Right ventricle myocardium superior (tissue), 1 donor: ENCODE measurements around the gene TOM1L2. TPM values are rescaled to one million over a fixed set of nuclear protein-coding genes. Genes with fewer than 3 reads are reported as not detected.
A peak's percentile ranks its signal among the peaks of the same experiment; 100 is the strongest.

Experiments used
- ATAC-seq: fragments of 200-7000 bp; cut with Tn5 transposase; one replicate; pipeline ENCODE4 v1.9.1; 2020; ENCODE audit warnings: mild to moderate bottlenecking; ENCODE audit not compliant: poor library complexity
- DNase-seq: peaks from one replicate; pipeline ENCODE4 v3.0.0-alpha.2; 2020
- intact Hi-C: fragments of 100-400 bp; cut with DNase I; formaldehyde crosslinking; loops from one replicate; pipeline ENCODE4 v1.11.2; 2022
- total RNA-seq: library from RNA; stranded (reverse); fragmentation: NEBNext Ultra II Directional; extraction: Animal tissue kit (Norgen Biotek cat#: 25700); gene quantifications from one replicate; pipeline ENCODE4 v1.2.1, GENCODE V29; 2021
- donor health status: DM: no; HTN: yes; CAD: no; lungs with severe emphysema.

TOM1L2 gene
- total RNA-seq, 1 donor from 2014 or later: 253 TPM

DNA sequence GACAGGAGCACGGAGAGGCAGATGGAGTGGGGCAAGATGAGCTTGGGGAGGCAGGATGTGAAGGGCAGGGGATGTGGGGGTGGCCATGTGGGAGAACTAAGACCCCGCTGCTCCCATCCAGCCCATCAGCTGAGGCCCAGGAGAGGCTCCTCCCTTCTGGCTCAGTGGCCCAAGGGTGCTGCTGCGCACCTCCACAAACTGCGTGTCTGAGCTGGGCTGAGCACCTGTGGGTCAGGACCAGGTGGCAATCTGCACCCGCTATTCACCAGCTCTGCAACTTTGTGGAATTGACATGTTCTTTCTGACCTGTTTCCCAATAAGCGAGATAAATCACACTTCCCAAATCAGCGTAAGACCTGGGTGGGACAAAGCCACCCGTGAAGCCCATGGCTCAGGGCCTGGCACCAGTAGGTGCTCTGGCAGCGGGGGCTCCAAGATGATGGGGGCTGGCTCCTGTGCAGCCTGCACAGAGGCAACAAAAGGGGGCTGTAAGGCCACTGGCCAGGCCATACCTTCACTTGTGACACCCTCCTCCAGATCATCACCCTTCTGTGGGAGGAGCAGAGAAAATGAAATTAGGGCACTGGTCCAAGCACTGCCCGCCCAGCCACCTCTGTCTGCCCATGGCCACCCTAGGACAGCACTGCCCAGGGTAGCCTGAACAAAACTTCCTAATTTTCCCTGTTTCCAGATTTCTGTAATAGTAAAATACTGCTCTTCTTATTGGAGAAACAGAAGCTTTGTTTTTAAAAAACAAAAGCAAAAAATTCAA lies 123.7 kb downstream of the TOM1L2 start:
- intact Hi-C loops: no loop called here
- ATAC-seq (no peak), DNase-seq (no peak)

DNA sequence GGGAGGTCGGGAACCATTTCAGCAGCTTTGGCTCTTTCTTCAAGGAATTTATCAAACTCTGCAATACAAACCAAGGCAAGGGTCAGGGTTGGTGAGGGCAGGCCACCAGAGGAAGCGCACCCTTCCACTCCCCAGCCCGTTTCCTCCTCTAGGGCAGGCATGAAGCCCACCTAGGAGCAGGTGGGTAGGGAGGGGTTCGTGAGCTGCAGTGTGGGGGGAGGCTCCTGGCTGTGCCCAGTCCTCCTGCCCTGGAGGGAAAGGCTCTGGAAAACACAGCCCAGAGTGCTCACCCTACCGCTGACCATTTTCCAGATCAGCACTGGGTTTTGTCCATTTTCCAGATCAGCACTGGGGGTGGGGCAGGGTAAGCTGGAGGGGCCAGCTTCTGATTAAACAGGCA lies 124.5 kb downstream of the TOM1L2 start:
- intact Hi-C loops: no loop called here
- ATAC-seq: no peak
- no peak for DNase-seq

DNA sequence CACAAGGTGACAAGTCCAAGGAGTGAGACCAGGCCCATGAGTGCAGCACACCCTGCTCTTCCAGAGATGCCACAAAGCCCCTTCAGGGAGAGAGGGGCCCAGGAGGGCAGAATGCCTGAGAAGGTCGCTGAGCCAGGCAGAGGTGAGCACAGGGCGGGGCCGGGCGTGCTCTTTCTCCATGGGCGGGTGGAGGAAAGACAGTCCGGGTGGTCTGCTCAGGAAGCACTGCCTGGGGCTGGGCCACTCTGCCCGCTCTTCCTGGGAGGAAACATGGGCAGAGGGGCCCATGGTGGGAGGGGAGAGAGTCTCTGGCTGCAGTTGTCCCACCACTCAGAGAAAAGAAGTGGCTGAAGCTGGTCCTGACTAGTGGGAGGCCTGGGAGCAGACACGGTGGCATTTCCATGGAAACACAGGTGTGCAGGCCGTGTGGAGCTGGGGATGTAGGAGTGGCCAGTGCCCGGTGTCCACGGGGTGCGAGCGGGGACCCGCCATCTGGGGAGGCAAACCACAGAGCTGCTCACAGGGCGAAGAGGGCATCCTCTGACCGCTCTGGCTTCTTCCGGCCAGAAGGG lies 125.0 kb downstream of the TOM1L2 start:
- intact Hi-C loops: no loop called here
- ATAC-seq: no peak
- DNase-seq: no peak

DNA sequence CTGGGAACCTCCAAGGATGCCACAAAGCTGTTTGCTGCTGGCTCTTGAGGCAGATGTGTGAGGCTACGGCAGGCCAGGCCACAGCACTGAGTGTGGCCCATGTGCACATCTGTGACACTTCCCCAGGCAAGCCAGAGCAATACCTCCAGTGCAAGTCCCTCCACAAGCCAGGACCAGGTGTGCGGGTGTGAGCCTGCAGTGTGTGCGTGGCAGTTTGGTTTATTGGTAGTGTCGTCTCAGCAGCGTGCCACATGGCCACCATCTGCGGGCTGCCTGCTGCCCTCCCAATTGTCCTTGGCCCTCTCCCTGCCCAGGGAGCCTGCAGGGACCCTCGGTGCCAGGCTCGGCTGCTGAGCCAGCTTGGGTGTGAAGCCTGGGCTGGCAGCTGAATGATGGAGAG lies 125.6 kb downstream of the TOM1L2 start:
- DNase-seq (no peak), ATAC-seq (no peak)
- intact Hi-C loops: no loop called here

DNA sequence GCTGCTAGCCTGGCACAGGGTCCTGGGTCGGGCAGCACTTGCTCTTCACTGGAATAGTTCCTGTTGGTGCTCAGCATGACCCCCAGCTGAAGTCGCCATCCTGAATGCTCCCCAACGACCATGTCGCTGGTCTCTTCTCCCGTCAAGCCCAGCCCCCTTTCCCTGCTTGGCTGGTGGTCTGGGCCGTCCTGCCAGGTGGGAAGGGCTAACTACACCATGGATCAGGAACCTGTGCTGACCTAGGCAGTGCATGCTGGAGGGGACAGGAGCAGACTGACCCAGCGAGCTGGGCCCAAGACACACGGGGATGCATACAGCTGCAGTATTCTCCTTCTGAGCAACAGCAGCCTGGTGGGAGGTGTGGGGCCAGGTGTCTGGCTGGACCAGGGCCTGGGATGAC lies 126.2 kb downstream of the TOM1L2 start:
- intact Hi-C loops: no loop called here
- DNase-seq (no peak), ATAC-seq (no peak)

DNA sequence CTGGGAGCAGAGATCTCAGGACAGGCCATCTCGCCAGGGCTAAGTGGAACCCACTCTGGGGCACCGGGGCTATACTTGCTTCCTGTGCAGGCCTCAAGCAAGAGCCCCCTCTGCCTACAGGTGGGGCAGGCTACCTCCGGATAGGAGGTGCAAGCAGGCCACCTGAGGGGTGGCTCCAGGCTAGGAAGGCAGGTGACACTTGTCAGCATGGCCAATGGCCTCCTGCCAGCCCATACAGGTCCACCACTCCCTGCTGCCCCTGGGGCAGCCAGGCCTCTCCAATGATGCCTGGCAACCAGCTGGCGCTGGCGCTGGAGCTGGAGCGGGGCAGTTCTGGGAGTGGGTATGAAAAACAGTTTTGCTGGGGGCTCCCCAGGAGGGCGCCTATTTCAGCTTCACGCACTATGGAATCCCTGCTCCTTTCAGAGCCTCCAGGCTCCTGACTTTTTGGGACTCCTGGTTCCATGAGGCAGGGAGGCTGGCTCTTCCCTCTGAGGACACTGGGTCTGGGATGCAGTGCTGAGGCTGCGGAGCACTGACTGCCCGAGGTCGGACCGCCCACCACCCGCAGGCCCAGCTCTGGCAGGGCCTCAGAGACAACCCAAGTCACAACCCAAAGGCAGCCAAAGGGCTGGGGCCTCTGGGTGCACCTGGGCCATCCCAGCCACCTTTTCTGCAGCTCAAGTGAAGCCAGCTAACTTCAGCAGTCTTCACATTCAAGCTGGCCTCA lies 127.0 kb downstream of the TOM1L2 start:
- intact Hi-C loops: no loop called here
- DNase-seq (no peak), ATAC-seq (no peak)

DNA sequence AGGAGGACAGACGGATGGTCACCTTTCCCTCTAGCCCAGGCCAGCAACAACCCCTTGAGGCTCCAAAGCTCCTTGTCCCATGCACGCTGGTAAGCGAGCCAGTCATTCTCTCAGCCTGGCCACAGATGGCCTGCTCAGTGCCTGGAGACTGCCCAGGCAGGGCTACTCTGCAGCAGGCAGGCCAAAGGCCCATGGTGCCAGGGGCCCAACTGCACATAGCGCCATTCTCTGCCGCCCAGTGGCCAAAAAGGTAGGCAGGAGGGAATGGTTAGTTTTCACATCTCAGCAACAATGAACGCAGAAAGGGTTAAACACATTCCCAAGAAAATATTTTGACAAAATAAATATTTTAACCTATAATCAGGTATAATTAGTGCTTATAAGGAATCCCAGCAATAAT lies 127.7 kb downstream of the TOM1L2 start:
- ATAC-seq: no peak
- DNase-seq: no peak
- intact Hi-C loops: no loop called here

DNA sequence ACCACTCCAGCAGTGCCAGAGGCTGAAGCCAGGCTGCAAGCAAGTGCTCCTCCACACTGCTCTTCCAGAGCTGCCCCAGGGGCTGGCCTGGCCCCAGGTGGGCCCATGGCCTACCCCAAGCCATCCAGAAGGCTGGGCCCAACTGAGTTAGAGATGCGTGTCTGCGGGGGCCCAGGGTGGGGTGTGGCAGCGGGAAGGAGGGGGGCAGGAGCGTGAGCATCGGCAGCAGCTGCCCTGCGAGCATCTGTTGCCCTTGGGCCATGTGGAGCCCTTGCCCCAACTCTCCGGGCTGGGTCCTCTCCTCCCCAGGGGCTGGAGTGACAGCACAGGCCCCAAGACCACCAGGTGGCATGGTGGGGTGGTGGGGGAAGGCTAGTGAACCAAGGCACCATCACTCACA lies 128.1 kb downstream of the TOM1L2 start:
- intact Hi-C loops: no loop called here
- ATAC-seq (no peak), DNase-seq (no peak)

DNA sequence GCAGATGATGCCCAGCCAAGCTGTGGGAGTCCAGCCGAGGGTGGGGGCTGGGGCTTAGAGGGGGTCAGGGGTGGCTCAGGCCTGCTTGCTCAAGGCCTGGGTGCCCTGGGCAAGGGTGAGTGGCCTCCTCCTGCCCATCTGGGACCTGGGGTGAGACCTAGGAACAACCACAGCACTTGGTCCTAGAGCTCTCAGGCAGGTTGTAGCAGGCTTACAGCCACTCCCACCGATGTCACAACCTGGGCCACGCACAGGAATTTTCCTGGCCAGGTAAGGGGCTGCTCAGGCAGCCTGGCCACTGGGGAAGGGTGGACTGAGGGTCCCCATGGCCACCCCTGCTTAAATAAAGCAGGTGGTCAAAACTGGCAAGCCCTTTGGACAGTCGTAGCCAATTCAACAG lies 129.1 kb downstream of the TOM1L2 start:
- no peak for ATAC-seq
- intact Hi-C loops: no loop called here
- no peak for DNase-seq

DNA sequence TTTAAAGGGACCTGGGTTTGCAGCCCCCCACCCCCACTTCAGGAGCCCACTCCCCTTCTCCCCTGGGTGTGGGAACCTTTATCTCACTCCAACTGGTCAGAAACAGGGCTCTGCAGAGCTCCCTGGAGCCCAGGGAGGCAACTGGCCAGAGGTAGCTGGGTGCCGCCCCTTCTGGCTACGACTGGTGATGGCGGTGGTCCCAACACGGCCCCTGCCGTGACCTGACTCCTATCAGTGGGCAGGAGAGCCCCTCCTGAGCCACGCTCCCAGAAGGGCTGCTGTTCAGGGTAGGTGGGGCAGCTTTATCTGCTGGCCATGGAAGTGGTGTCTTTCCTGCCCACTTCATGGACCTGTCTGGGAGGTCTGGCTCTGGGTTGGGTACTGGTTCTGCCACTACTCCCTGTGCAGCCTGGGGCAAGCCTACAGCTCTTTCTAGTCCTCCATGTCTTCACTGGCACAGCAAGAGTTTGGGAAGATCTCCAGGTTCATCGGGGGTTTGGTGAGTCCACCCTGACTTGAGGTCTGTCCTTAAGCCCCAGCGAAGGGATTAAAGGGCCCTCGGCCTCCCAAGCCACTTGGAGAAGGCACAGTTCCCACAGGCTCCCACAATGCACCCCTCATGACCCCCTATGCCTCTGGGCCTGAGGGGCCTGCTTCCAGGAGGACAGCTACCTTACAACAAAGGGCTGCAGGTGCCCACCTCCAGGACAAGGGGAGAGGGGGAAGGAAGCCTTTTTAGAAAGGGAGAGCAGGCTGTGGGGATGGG lies 129.9 kb downstream of the TOM1L2 start:
- no peak for DNase-seq
- ATAC-seq: no peak
- intact Hi-C loops: no loop called here

DNA sequence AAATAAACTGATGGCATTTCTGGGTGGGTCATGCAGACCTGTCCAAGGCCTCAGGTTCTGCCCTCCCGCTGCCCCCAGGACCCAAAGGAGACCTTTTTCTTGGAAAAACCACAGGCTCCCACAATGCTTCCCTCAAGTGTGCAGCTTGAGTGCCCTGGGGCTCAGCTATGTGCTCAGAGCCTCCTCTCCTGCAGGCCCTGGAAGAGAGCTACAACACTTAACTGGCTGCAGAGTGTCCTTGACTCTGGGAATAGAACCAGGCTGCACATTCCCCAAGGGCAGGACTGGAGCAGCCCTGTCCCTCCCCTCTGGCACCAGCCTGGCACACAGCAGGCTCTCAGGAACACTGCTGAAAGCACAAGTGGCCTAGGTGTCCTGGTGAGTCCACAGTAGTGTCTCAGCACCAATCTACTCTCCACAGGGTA lies 130.6 kb downstream of the TOM1L2 start:
- ATAC-seq: peak; percentile 55
- intact Hi-C loops: no loop called here
- DNase-seq: peak; percentile 82

DNA sequence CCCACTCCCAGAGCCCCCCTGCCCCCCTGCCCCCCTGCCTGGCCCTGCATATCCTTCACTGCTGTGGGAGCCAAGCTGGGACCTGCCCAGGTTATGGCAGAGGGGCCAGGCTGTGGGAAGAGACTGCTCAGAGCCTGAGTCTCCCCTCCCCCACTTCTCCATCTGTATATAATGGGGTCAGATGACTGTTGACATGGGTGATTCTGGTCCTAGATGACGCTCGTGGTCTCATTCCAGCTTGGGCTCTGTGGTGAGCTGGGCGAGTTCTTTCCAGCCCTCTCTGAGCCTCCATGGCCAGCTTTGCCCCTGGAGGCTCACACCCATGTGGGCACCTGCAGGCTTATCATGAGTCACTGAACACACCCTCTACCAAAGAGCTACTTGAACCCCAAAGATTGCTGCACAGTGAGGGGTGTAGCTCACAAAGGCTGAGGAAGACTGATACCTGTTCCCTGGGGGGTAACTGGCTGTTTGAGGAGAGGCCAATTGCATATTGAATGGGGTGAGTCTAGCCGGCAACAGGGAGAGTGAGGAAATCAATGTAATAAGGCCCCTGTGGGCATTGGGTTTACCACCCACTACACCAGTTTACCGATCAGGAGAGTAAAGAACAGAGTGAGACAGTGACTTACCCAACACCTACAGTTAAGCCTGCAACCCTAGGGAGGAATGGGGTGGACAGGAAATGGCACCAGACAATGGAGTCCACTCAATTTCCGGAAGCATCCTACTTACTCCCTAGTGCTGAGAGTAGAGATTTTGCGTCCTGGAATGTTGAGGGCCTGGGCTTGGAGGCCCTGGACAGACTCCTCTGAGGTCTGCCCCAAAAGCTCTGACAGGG lies 131.2 kb downstream of the TOM1L2 start:
- intact Hi-C loops: no loop called here
- peak; percentile 0 for ATAC-seq
- DNase-seq: no peak

DNA sequence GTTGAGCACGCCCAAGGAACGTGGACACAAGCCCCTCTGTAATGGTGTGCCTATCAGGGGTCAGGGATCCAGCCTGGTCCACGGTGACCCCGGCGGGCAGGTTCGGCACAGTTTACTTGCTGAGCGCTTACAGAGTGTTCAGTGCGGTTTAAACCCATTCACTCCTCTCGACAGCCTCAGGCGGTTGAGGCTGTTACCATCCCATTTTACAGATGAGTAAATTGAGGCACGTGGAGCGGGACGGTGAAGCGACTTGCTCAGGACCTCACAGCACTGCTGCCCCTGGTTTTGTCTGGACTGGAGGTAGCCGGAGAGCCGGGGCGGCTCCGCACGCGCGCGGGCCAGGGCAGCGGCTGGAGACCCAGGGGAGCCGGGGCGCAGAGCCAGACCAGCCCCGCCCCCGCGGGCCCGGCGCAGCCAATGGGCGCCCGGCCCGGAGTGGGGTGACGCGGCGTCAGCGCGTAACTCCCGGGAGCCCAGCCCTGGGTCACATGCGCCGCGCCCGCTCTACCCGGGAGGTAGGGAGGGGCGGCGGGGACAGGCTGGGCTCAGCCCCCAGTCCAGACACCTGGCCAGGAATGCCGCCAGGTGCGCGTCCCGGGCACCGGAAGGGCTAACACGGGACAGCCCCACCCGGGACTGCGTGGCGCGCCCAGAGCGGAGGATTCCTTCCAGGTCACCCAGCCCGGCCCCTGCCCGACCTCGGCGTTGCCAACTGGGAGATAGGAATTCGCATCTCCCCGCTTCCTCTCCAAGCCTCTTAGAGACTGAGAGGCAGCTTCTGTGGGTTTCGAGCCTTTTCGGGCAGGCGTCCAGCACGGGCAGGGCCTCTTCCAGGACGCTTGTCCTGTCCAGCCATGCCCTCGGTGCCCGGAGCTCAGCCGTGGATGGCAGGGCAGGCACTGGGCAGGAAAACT lies 132.2 kb downstream of the TOM1L2 start:
- DNase-seq (peak; percentile 93), ATAC-seq (peak; percentile 73)
- intact Hi-C loops: no loop called here

DNA sequence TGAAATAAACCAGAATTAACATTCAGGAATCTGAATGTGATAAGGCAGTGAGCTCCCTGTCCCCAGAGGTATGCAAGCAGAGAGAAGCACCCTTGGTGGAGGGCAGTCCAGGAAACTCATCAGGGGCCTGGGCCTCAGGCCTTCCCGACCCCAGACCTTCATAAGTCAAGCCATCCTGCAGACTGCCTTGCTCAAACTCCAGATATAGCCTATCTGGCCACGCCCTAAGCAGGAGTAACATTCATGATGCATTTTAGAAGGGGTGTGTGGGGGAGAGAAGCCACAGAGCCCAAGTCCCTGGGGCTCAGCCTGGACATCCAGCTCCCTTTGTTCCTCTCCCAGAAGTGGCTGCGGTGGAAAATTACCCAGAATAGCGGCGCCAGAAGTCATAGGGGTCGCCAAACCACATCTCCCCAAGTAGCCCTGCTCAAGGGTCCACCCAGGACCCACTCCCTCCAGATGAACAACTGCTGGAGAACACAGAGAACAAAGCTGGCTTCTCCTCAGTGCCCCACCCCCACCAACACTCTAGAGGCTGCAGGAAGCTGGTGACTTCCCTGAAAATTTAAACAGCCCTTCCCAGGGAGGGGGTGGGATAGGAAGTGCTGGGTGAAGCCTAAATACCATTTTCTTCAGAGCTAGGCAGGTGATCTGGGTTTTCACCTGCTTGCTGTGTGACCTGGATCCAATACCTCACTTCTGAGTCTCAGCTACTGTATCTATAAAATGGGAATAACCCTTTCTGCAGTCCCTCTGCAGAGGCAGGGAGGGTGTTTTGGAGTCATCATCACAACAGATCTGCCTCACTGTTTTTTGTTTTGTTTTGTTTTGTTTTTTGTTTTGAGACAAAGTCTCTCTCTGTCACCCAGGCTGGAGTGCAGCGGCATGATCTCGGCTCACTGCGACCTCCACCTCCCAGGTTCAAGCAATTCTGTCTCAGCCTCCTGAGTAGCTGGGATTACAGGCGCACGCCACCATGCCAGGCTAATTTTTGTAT lies 133.9 kb downstream of the TOM1L2 start:
- ATAC-seq (no peak), DNase-seq (peak; percentile 76)
- intact Hi-C loops: no loop called here

DNA sequence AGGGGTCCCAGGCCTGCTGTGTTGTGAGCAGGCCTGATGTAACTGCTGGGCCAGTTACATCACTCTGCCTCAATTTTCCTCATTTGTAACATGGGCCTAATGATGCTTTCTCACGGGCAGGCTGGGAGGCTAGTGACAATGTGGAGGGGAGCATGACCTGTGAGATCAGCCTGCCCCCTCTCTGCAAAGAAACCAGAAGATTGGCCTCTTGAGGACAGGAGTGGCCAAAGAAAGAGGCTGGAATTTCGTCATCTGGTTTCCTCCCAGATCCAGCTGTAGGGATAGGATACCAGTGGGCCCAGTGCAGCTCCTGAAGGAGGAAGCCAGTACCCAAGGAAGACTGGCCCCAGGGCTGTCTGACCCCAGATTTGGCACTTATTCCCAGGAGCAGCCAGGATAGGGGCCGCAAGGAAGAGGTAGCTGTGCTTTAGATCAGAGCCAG lies 134.8 kb downstream of the TOM1L2 start:
- intact Hi-C loops: no loop called here
- peak; percentile 1 for ATAC-seq
- no peak for DNase-seq

DNA sequence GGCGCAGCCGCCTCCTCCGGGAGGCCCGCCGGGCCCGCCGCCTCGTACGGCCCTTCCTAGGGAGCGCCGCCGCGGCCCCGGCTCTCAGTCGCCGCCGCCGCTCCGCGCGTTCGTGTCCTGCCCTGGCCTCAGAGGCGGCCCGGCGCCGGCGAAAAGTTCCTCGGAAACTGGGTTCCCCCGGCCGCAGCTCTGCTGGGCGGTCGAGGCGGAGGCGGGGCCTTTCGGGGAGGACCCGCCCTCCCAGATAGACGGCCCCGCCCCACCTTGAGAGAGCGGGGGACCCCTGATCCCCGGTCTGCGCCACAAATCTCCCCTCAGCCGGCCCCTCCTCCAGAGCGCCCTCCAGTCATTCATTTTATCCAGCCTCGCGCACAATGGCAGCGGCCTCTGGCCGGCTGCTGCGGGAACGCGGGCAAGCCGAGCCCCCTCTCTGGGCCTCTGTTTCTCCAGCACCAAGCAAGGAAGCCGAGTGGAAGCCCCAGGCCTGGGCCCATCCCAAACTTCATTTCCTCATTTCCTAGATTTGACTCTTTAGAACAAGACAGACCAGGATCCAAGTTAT lies 135.3 kb downstream of the TOM1L2 start, which contains the start of gene SREBF1:
Gene SREBF1, minus strand, starts transcription at position 169 of the 562 bp plus-strand sequence. CDS start 169 bp downstream, outside the sequence.
- peak; percentile 80 for DNase-seq
- intact Hi-C loops: no loop called here
- peak; percentile 32 for ATAC-seq
